ENCODE data around the gene TXNL4A.
A peak's percentile ranks its signal among the peaks of the same experiment; 100 is the strongest.

Gene TXNL4A

DNA sequence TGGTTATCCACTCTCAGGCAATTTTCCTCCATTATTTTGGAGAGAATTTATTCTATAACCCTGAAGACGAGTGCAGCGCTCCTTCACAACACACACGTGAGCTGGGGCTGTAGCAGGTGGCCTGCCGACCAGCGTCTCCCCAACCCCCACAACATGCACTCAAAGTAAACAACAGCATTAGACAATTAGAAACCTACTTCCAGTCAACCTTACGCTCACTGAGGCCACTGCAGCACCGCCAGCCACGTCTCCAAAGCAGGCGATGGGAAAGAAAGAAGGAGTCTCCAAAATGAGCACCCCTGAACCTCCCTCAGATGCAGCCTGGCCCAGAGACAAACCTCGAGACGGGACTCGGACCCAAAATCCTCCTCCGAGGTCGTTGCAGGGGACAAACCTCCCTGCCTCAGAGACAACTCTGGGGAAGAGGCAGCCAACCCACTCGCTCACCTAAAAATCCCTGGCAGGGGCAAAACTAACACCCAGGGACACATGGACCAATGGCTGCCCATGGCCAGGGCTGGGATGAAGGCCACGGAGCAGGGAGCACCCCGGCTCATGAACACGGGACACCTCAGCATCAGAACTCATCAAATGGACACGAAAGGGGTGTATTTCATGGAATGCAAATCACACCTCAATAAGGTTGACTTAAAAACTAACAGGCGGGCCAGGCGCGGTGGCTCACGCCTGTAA is 39.5 kb downstream of the TXNL4A start:
- Histone ChIP-seq H4K8ac (ENCODE audit: low read length) (no peak overlapping the region), H3K9ac (ENCODE audit: low read length) (no peak overlapping the region), H2BK12ac (ENCODE audit: low read length in 2 of 2) (no peak overlapping the region), H2BK120ac (ENCODE audit: low read depth, low read length) (no peak overlapping the region), H2BK5ac (ENCODE audit: low read depth, low read length, poor library complexity, severe bottlenecking) (no peak overlapping the region), H4K91ac (ENCODE audit: low read length) (no peak overlapping the region), H3K4ac (ENCODE audit: low read depth in 1 of 2, low read length in 2 of 2) (no peak overlapping the region), H2BK15ac (ENCODE audit: low read depth, poor library complexity, severe bottlenecking) (no peak overlapping the region), H3K4me3 (ENCODE audit: insufficient read depth in 1 of 2, low read depth in 1 of 2, low read length in 2 of 2) (no peak overlapping the region), H3K23ac (ENCODE audit: low read length in 2 of 2) (peak overlapping the region in 1 of 2 experiments; percentile 75), H3K14ac (ENCODE audit: low read length in 2 of 2) (no peak overlapping the region), H3K27ac (ENCODE audit: low read length, poor library complexity, severe bottlenecking) (no peak overlapping the region), H3K4me1 (ENCODE audit: control insufficient read depth, insufficient read depth, low read depth, low read length) (peaks cover 41% of the 10 kb centered on the region), H2AFZ (ENCODE audit: low read depth, low read length) (no peak overlapping the region), H3K18ac (ENCODE audit: low read depth in 1 of 2, low read length in 2 of 2) (no peak overlapping the region), H3K36me3 (ENCODE audit: control insufficient read depth in 1 of 2, insufficient read depth in 2 of 2, low read depth in 1 of 2, low read length in 2 of 2) (peaks cover 13 to 22% of the 10 kb centered on the region in 2 experiments), H3K9me3 (ENCODE audit: control insufficient read depth, low read length) (no peaks in the 10 kb centered on the region), H3K27me3 (ENCODE audit: control insufficient read depth in 1 of 2, insufficient read depth in 1 of 2, low read length in 2 of 2) (no peaks in the 10 kb centered on the region), H2AK5ac (ENCODE audit: low read length, severe bottlenecking) (no peak overlapping the region), H3K79me1 (replicated peaks; ENCODE audit: low read length, poor library complexity, severe bottlenecking) (peaks cover 36% of the 10 kb centered on the region), H3K4me2 (ENCODE audit: low read length, poor library complexity, severe bottlenecking) (no peak overlapping the region)
- 93% methylated on average over 23 of the region's 23 CpGs for WGBS
- no peak for DNase-seq

DNA sequence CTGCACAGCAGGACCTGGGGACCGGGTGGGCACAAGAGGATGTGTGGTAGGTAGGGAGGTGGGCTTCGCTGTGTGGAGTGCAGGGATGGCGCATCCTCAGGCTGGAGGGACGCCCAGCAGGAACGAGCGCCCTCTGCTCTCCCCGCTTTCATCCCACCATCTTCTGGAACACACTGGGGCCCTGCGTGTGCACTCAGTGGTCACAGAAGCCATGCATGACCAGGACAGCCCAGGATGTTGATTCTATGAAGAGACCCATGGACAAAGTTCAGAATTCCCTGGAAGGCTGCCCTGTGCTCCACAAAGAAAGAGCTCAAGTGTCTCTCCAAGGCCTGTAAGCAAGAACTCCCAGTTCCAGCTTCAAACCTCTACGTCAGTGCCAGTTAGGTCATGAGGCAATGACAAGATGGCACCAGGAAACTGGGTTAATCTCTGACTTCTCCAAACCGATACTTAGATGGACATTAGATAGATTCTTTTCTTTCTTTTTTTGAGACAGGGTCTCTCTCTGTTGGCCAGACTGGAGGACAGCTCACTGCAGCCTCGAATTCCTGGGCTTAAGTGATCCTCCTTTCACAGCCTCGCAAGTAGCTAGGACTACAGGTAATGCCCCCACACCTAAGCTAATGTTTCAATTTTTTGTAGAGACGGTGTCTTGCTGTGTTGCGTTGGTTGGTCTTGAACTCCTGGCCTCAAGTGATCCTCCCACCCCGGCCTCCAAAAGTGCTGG is 40.3 kb downstream of the TXNL4A start:
- Histone ChIP-seq H3K36me3 (ENCODE audit: control insufficient read depth in 1 of 2, insufficient read depth in 2 of 2, low read depth in 1 of 2, low read length in 2 of 2) (peaks cover 13 to 28% of the 10 kb centered on the region in 2 experiments), H3K9me3 (ENCODE audit: control insufficient read depth, low read length) (no peaks in the 10 kb centered on the region), H2AFZ (ENCODE audit: low read depth, low read length) (no peak overlapping the region), H2BK15ac (ENCODE audit: low read depth, poor library complexity, severe bottlenecking) (no peak overlapping the region), H3K4me1 (ENCODE audit: control insufficient read depth, insufficient read depth, low read depth, low read length) (peaks cover 45% of the 10 kb centered on the region), H3K4ac (ENCODE audit: low read depth in 1 of 2, low read length in 2 of 2) (no peak overlapping the region), H3K23ac (ENCODE audit: low read length in 2 of 2) (no peak overlapping the region), H3K14ac (ENCODE audit: low read length in 2 of 2) (no peak overlapping the region), H2AK5ac (ENCODE audit: low read length, severe bottlenecking) (no peak overlapping the region), H3K9ac (ENCODE audit: low read length) (no peak overlapping the region), H2BK12ac (ENCODE audit: low read length in 2 of 2) (no peak overlapping the region), H3K4me3 (ENCODE audit: insufficient read depth in 1 of 2, low read depth in 1 of 2, low read length in 2 of 2) (no peak overlapping the region), H3K18ac (ENCODE audit: low read depth in 1 of 2, low read length in 2 of 2) (no peak overlapping the region), H4K8ac (ENCODE audit: low read length) (no peak overlapping the region), H3K27me3 (ENCODE audit: control insufficient read depth in 1 of 2, insufficient read depth in 1 of 2, low read length in 2 of 2) (no peaks in the 10 kb centered on the region), H2BK5ac (ENCODE audit: low read depth, low read length, poor library complexity, severe bottlenecking) (no peak overlapping the region), H3K79me1 (replicated peaks; ENCODE audit: low read length, poor library complexity, severe bottlenecking) (peaks cover 44% of the 10 kb centered on the region), H4K91ac (ENCODE audit: low read length) (no peak overlapping the region), H3K27ac (ENCODE audit: low read length, poor library complexity, severe bottlenecking) (no peak overlapping the region), H2BK120ac (ENCODE audit: low read depth, low read length) (no peak overlapping the region), H3K4me2 (ENCODE audit: low read length, poor library complexity, severe bottlenecking) (no peak overlapping the region)
- WGBS = 98% methylated on average over 14 of the region's 15 CpGs
- no peak for DNase-seq

DNA sequence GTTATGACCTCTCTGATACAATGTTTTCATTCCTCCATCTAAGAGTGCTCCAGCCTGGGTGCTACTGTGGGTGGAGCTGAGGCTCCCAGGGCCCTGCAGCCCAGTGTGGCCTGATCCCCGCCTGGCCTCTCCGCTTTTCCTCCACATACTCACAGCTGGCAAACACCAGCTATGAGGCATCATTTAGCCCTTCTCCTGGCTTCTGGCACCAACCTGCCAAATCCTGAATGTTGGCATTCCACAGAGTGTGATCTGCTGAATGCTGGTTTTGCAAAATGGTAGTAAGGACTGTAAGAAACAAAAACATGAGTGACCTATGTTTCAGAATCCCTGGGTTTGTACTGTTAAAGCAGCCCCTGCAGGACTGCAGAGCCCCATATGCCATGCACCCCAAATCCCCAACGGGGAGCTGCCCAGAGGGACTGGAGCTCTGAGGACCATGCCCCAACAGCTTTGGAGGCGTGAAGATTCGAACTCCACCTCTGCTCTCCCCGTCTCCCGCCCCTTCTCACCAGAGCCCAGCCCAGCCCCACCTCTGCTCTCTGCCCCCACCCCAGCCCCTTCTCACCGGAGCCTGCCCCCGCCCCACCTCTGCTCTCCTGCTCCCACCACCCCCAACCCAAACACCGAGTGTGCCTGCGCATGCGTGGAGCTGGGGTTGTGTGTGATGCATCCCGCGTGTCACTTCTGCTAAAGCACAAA is 41.2 kb downstream of the TXNL4A start:
- Histone ChIP-seq H3K4me1 (ENCODE audit: control insufficient read depth, insufficient read depth, low read depth, low read length) (peaks cover 37% of the 10 kb centered on the region), H3K4me3 (ENCODE audit: insufficient read depth in 1 of 2, low read depth in 1 of 2, low read length in 2 of 2) (no peak overlapping the region), H2BK12ac (ENCODE audit: low read length in 2 of 2) (no peak overlapping the region), H3K9me3 (ENCODE audit: control insufficient read depth, low read length) (no peaks in the 10 kb centered on the region), H3K79me1 (replicated peaks; ENCODE audit: low read length, poor library complexity, severe bottlenecking) (peaks cover 48% of the 10 kb centered on the region), H4K91ac (ENCODE audit: low read length) (no peak overlapping the region), H4K8ac (ENCODE audit: low read length) (no peak overlapping the region), H2BK15ac (ENCODE audit: low read depth, poor library complexity, severe bottlenecking) (no peak overlapping the region), H3K18ac (ENCODE audit: low read depth in 1 of 2, low read length in 2 of 2) (no peak overlapping the region), H3K4me2 (ENCODE audit: low read length, poor library complexity, severe bottlenecking) (no peak overlapping the region), H2AFZ (ENCODE audit: low read depth, low read length) (no peak overlapping the region), H3K4ac (ENCODE audit: low read depth in 1 of 2, low read length in 2 of 2) (no peak overlapping the region), H3K9ac (ENCODE audit: low read length) (no peak overlapping the region), H2BK120ac (ENCODE audit: low read depth, low read length) (no peak overlapping the region), H2AK5ac (ENCODE audit: low read length, severe bottlenecking) (no peak overlapping the region), H3K27ac (ENCODE audit: low read length, poor library complexity, severe bottlenecking) (no peak overlapping the region), H3K27me3 (ENCODE audit: control insufficient read depth in 1 of 2, insufficient read depth in 1 of 2, low read length in 2 of 2) (no peaks in the 10 kb centered on the region), H3K14ac (ENCODE audit: low read length in 2 of 2) (no peak overlapping the region), H2BK5ac (ENCODE audit: low read depth, low read length, poor library complexity, severe bottlenecking) (no peak overlapping the region), H3K36me3 (ENCODE audit: control insufficient read depth in 1 of 2, insufficient read depth in 2 of 2, low read depth in 1 of 2, low read length in 2 of 2) (peaks cover 21 to 36% of the 10 kb centered on the region in 2 experiments), H3K23ac (ENCODE audit: low read length in 2 of 2) (no peak overlapping the region)
- DNase-seq = no peak
- WGBS = 93% methylated on average over 7 of the region's 14 CpGs

Measured in mesenchymal stem cell (in vitro differentiated cells and primary cell).